ENCODE measurements around the gene CAD.

The CAD gene

DNA sequence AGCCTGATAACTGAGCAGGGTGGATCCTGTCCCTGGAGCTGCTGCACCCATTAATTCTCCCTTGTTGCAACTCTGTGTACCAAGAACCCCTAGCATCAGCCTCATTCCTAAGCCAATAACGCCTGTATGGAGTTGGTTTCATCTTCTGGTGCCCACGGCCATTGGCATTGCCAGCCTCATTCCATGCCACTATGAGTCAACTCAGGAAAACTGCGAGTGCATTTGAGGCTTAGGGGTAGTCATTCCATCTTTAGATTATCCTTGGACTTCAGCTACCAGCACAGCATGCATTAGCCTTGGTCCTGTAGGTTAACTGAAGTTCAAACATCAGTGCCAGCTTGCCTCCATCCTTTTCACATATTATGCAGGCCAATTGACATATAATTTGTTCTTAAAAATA lies 63.7 kb downstream of the CAD start:
- Mint-ChIP-seq H3K4me1 (peaks cover 4% of the 10 kb centered on the region), H3K27ac (no peak overlapping the region), H3K27me3 (peaks cover 55% of the 10 kb centered on the region), H3K9me3 (no peaks in the 10 kb centered on the region), H3K4me3 (no peak overlapping the region), H3K36me3 (no peaks in the 10 kb centered on the region)
- CTCF ChIA-PET: interaction anchor here (1.1 to 5.2 kb wide), 8 partner anchors 10 to 319 kb away, joined by 5 to 42 read pairs (median 16); partner anchors contain the start of gene SLC30A3
- DNase-seq: no peak

DNA sequence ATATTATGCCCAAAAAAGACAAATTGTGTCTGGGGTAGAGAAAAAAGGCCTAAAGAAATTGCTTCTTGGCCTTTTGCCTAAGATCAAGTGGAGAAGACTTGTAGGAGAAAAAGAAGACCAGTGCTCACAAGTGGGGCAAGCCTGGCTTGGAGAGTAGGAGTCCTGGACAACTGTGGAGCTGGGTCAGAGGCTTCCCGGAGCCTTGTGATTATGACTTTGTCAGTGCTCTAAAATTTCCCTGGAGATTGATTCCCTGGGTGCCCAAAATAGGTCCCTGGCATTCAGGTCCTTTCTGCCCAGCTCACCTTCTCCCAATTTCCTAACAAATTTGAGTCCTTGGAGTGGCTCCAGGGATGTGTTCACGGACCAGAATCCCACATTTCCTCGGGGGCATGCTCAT lies 64.3 kb downstream of the CAD start:
- Mint-ChIP-seq H3K27ac (no peak overlapping the region), H3K4me1 (peaks cover 4% of the 10 kb centered on the region), H3K36me3 (no peaks in the 10 kb centered on the region), H3K27me3 (peaks cover 51% of the 10 kb centered on the region), H3K9me3 (no peaks in the 10 kb centered on the region), H3K4me3 (no peak overlapping the region)
- CTCF ChIA-PET: interaction anchor here (0.8 to 5.2 kb wide), 7 partner anchors 11 to 319 kb away, joined by 3 to 42 read pairs (median 14); no protein-coding TSS in a partner anchor
- DNase-seq: no peak

DNA sequence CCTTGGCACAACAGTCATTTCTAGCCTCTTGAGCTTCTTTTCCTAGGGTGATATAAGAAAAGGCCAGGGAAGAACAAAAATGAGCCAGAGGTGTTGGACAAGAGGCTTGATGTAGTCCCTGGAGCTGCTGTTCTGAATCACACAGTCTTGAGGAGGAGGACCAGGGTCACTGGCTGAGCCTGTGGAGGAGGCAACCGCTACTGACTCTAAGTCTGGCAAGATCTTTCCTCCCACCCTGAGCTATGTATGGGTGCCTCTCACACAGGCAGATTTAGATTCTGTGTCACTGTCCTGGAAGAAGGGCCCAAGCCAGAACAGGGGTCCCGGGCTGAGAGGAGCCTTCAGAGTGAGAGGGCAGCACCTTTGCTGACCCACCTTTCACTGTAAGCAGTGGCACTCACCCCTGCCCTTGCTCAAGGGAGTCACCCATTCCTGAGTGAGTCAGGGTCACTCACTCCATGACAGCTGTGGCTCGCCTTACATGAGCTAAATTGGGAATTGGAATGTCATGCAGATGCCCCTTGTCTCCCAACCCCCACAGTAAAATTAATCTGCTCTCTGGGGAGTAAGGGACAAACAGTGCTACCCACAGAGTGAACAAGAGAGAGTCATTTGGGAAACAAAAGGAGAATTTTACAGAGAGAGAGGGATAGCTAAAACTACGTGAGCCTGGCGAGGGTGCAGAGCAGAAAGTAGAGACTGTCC lies 64.8 kb downstream of the CAD start, which contains the start of gene TRIM54:
TSS of gene TRIM54 (plus strand) at position 575 of the 705 bp plus-strand sequence. CDS start 303 bp downstream, outside the sequence.
- CTCF ChIA-PET: interaction anchor here (0.8 to 5.2 kb wide), 9 partner anchors 9 to 320 kb away, joined by 3 to 42 read pairs (median 6); no protein-coding TSS in a partner anchor
- H3K4me3 Mint-ChIP-seq: no peak within 1 kb of the TSS
- no peaks in the 10 kb centered on the region for H3K9me3 Mint-ChIP-seq
- H3K27ac Mint-ChIP-seq: peak within 1 kb of the TSS; percentile 47
- DNase-seq: no peak
- peaks cover 4% of the 10 kb centered on the region for H3K4me1 Mint-ChIP-seq
- peaks cover 54% of the 10 kb centered on the region for H3K27me3 Mint-ChIP-seq
- H3K36me3 Mint-ChIP-seq: no peaks in the 10 kb centered on the region

DNA sequence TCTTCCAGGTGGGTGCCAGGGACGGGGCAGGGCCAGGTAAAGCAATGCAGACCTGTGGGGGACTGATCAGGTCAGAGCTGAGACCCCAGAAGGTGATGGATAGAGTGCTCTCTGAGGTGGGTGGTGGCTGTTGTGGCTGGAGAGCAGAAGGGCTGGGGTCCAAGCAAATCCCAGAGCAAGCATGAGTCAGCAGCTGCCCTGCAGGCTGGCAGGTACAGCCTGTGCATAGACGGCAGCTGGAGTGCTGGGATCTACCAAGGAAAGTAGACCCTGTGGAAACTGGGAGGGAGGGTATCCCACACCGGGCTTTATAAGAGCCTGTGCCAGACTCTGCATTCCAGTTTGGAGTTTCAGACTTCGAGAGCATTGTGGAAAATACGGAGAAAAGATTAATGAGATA lies 65.7 kb downstream of the CAD start:
- peaks cover 4% of the 10 kb centered on the region for H3K4me1 Mint-ChIP-seq
- no peaks in the 10 kb centered on the region for H3K36me3 Mint-ChIP-seq
- H3K4me3 Mint-ChIP-seq: no peak overlapping the region
- peaks cover 57% of the 10 kb centered on the region for H3K27me3 Mint-ChIP-seq
- H3K27ac Mint-ChIP-seq: no peak overlapping the region
- CTCF ChIA-PET: interaction anchor here (1.0 to 5.1 kb wide), 5 partner anchors 10 to 195 kb away, joined by 3 to 42 read pairs (median 6); no protein-coding TSS in a partner anchor
- no peak for DNase-seq
- H3K9me3 Mint-ChIP-seq: no peaks in the 10 kb centered on the region

DNA sequence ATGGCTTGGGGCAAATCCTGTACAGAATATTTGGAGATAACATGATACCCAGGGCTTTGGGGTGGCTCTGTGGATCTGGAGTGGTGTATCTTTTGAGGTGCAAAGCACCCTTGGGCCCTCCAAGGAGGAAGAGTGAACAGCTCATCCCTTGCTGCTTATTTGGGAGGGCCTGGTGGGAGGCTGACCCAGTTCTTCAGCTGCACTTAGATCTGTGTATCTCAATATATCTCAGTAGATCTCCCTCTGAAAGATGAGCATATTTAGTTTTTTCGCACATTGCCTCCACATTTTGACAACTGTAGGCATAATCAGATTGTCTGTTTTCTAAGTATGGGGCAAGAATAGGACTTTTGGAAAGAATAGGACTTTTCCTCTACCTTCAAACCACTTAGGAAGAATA lies 67.8 kb downstream of the CAD start:
- H3K4me1 Mint-ChIP-seq: peaks cover 1% of the 10 kb centered on the region
- H3K27me3 Mint-ChIP-seq: peaks cover 55% of the 10 kb centered on the region
- H3K27ac Mint-ChIP-seq: no peak overlapping the region
- no peak for DNase-seq
- H3K9me3 Mint-ChIP-seq: no peaks in the 10 kb centered on the region
- no peaks in the 10 kb centered on the region for H3K36me3 Mint-ChIP-seq
- CTCF ChIA-PET: interaction anchor here (0.7 kb wide), 1 partner anchor 13 kb away, joined by 3 read pairs; no protein-coding TSS in a partner anchor
- H3K4me3 Mint-ChIP-seq: no peak overlapping the region

DNA sequence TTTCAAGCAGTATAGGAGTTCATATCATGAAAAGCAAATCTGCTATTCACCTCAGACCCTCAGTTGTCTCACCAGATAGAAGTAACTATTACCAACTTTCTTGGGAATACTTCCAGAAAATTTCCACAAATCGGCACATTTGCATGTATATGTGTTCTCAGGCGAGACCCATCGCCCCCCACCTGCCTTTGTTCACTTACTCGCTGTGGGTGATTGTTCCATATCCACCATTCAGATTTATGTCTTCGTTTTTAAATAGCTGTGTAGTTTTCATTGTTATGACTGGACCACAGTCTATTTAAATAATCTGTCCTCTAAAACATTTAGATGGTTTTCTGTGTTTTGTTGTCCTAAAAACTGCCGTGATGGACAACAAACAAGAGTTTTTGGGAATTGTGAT lies 68.3 kb downstream of the CAD start:
- CTCF ChIA-PET: no interaction called here
- no peak overlapping the region for H3K4me3 Mint-ChIP-seq
- H3K4me1 Mint-ChIP-seq: no peaks in the 10 kb centered on the region
- no peak overlapping the region for H3K27ac Mint-ChIP-seq
- DNase-seq: no peak
- H3K27me3 Mint-ChIP-seq: peaks cover 55% of the 10 kb centered on the region
- no peaks in the 10 kb centered on the region for H3K36me3 Mint-ChIP-seq
- no peaks in the 10 kb centered on the region for H3K9me3 Mint-ChIP-seq

DNA sequence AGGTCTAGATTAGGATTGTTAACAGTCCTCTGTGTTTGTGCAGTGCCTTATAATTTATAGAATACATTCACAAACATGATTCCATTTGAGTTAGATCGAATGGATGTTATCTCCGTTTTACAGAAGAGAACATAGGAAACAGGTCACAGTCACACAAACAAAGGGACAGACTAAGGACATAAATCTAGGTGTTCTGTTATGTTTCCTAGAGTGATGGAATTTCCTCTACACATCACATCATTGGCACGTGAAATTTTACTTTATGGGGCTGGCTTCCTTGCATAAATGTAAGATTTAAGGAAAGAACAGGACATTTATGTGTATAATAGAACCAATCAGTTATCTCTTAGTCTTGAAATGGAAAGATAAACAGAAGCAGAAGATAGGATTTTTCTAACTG lies 71.4 kb downstream of the CAD start:
- CTCF ChIA-PET: interaction anchor here (1.1 kb wide), 2 partner anchors 14 to 18 kb away, joined by 3 to 10 read pairs; no protein-coding TSS in a partner anchor
- no peaks in the 10 kb centered on the region for H3K36me3 Mint-ChIP-seq
- no peak overlapping the region for H3K27ac Mint-ChIP-seq
- H3K4me3 Mint-ChIP-seq: no peak overlapping the region
- H3K27me3 Mint-ChIP-seq: peaks cover 47% of the 10 kb centered on the region
- no peaks in the 10 kb centered on the region for H3K4me1 Mint-ChIP-seq
- no peaks in the 10 kb centered on the region for H3K9me3 Mint-ChIP-seq
- no peak for DNase-seq

DNA sequence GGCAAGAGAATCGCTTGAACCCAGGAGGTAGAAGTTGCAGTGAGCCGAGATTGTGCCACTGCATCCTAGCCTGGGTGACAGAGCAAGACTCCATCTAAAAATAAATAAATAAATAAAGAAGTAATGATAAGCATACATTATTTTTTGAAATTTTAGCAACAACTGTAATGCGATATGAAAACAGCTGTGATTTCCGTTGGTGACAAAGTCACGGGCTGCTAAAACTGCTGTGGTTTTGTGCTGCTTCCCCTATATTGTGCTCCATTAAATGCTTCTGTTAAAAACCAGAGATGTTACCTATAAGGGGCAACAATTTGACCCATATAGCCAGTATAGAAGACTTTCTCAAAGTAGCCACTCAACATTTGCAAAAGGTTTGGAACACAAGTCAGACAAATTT lies 73.4 kb downstream of the CAD start:
- H3K36me3 Mint-ChIP-seq: no peaks in the 10 kb centered on the region
- no peak for DNase-seq
- H3K27me3 Mint-ChIP-seq: peaks cover 42% of the 10 kb centered on the region
- no peaks in the 10 kb centered on the region for H3K9me3 Mint-ChIP-seq
- H3K4me3 Mint-ChIP-seq: no peak overlapping the region
- no peaks in the 10 kb centered on the region for H3K4me1 Mint-ChIP-seq
- CTCF ChIA-PET: interaction anchor here (1.0 kb wide), 2 partner anchors 11 to 336 kb away, joined by 3 read pairs; no protein-coding TSS in a partner anchor
- no peak overlapping the region for H3K27ac Mint-ChIP-seq

DNA sequence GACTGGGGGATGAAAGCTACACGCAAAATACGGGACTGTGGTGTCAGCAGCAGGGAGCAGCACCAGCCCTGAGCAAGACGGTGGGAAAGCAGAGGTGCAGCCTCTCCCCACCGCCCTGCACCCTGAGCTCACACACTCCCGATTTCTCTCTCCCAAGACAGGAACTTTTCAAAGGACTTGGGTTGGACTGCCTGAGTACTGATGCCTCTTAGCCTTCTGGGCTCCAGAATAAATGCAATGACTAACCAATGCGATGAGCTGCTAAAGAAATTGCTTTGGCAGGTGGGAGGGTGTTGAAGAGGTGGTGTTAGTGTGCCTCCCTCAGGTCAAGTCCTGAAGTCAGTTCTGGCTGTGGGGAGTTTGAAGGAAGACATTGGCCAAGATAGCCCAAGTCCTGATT lies 74.7 kb downstream of the CAD start:
- Mint-ChIP-seq H3K27ac (no peak overlapping the region), H3K4me3 (no peak overlapping the region), H3K36me3 (no peaks in the 10 kb centered on the region), H3K9me3 (no peaks in the 10 kb centered on the region), H3K27me3 (peaks cover 39% of the 10 kb centered on the region), H3K4me1 (no peaks in the 10 kb centered on the region)
- CTCF ChIA-PET: interaction anchor here (1.5 to 2.9 kb wide), 2 partner anchors 11 kb away, joined by 11 read pairs; no protein-coding TSS in a partner anchor
- DNase-seq: no peak

Data from activated naive CD4-positive, alpha-beta T cell treated with anti-CD3 and anti-CD28 coated beads, Interleukin-2, amount 10 ng/mL, durations not matched to agents 7 days and 5 days (primary cell).